ENCODE results near the gene NOM1.
A peak's percentile ranks its signal among the peaks of the same experiment; 100 is the strongest.

The NOM1 gene

GRCh38 chr7:157001920-157002818, 52.7 kb downstream of the NOM1 start:
- in situ Hi-C loops (cut with HindIII; ENCODE audit: low pct_ligation_motif_present, low pct_unique_long_range_greater_than_20kb, low sequenced_read_pairs): no loop called here
- no peak for DNase-seq

- DNase-seq: no peak
- in situ Hi-C loops (cut with HindIII; ENCODE audit: low pct_ligation_motif_present, low pct_unique_long_range_greater_than_20kb, low sequenced_read_pairs): no loop called here
Measured at GRCh38 chr7:157002819-157003421, 53.4 kb downstream of the NOM1 start.

GRCh38 chr7:157003445-157003755, 53.9 kb downstream of the NOM1 start:
- in situ Hi-C loops (cut with HindIII; ENCODE audit: low pct_ligation_motif_present, low pct_unique_long_range_greater_than_20kb, low sequenced_read_pairs): no loop called here
- DNase-seq: no peak

- DNase-seq: no peak
- in situ Hi-C loops (cut with HindIII; ENCODE audit: low pct_ligation_motif_present, low pct_unique_long_range_greater_than_20kb, low sequenced_read_pairs): no loop called here
Measured at GRCh38 chr7:157003756-157004520, 54.4 kb downstream of the NOM1 start.

- in situ Hi-C loops (cut with HindIII; ENCODE audit: low pct_ligation_motif_present, low pct_unique_long_range_greater_than_20kb, low sequenced_read_pairs): no loop called here
Measured at GRCh38 chr7:157004521-157005455, 55.3 kb downstream of the NOM1 start.

GRCh38 chr7:157005456-157006204, 56.1 kb downstream of the NOM1 start:
- DNase-seq: no peak
- in situ Hi-C loops (cut with HindIII; ENCODE audit: low pct_ligation_motif_present, low pct_unique_long_range_greater_than_20kb, low sequenced_read_pairs): no loop called here

More at GRCh38 chr7:157004521-157005455, 55.3 kb downstream of the NOM1 start:
- no peak for DNase-seq

- in situ Hi-C loops (cut with HindIII; ENCODE audit: low pct_ligation_motif_present, low pct_unique_long_range_greater_than_20kb, low sequenced_read_pairs): no loop called here
- DNase-seq: no peak
Measured at GRCh38 chr7:157006205-157006747, 56.8 kb downstream of the NOM1 start.

- DNase-seq: no peak
- in situ Hi-C loops (cut with HindIII; ENCODE audit: low pct_ligation_motif_present, low pct_unique_long_range_greater_than_20kb, low sequenced_read_pairs): no loop called here
Measured at GRCh38 chr7:157006829-157007469, 57.4 kb downstream of the NOM1 start.

GRCh38 chr7:157007470-157008066, 58.1 kb downstream of the NOM1 start:
- DNase-seq: no peak
- in situ Hi-C loops (cut with HindIII; ENCODE audit: low pct_ligation_motif_present, low pct_unique_long_range_greater_than_20kb, low sequenced_read_pairs): no loop called here

- in situ Hi-C loops (cut with HindIII; ENCODE audit: low pct_ligation_motif_present, low pct_unique_long_range_greater_than_20kb, low sequenced_read_pairs): no loop called here
- no peak for DNase-seq
Measured at GRCh38 chr7:157008206-157009169, 59.0 kb downstream of the NOM1 start.

- DNase-seq: peak; percentile 93
- in situ Hi-C loops (cut with HindIII; ENCODE audit: low pct_ligation_motif_present, low pct_unique_long_range_greater_than_20kb, low sequenced_read_pairs): no loop called here
Measured at GRCh38 chr7:157009170-157009777, 59.8 kb downstream of the NOM1 start.

GRCh38 chr7:157009778-157010587, 60.5 kb downstream of the NOM1 start:
- peak; percentile 39 for DNase-seq
- in situ Hi-C loops (cut with HindIII; ENCODE audit: low pct_ligation_motif_present, low pct_unique_long_range_greater_than_20kb, low sequenced_read_pairs): no loop called here

GRCh38 chr7:157010588-157011332, 61.2 kb downstream of the NOM1 start, which contains the start of gene MNX1:
TSS of gene MNX1 (minus strand) at chr7:157010663. CDS start at chr7:157010350, 313 bp downstream.
- DNase-seq: peak; percentile 94
- in situ Hi-C loops (cut with HindIII; ENCODE audit: low pct_ligation_motif_present, low pct_unique_long_range_greater_than_20kb, low sequenced_read_pairs): no loop called here

All from ACHN (cell line).